ENCODE measurements around the gene SEMA3A. TPM values are rescaled to one million over a fixed set of nuclear protein-coding genes. Genes with fewer than 3 reads are reported as not detected.

SEMA3A gene
- total and polyA plus RNA-seq, 2 of the 4 experiments (the other 2 are of a cell fraction), result 31.2 to 213 TPM

GRCh38 chr7:84060760-84061261, 133.8 kb downstream of the SEMA3A start:
- Histone ChIP-seq H3K27ac (ENCODE audit: insufficient read depth, low read length) (peak overlapping the region; percentile 31), H3K9me1 (ENCODE audit: insufficient read depth, low read length) (peaks cover 5% of the 10 kb centered on the region; the same call in 1 of the 2 replicates), H2BK20ac (ENCODE audit: low read depth, low read length) (peak overlapping the region; percentile 83; the same call in 1 of the 2 replicates), H4K20me1 (ENCODE audit: insufficient read depth, low read length) (no peaks in the 10 kb centered on the region), H2BK15ac (ENCODE audit: low read depth, low read length) (peak overlapping the region; percentile 65; the same call in 2 of the 3 replicates), H3K4me3 (ENCODE audit: insufficient read depth, low read depth, low read length) (no peak overlapping the region), H3K27me3 (ENCODE audit: control insufficient read depth, insufficient read depth, low read length) (no peaks in the 10 kb centered on the region), H2BK120ac (ENCODE audit: low read depth, low read length) (peak overlapping the region; percentile 87), H2AK9ac (replicated peaks; ENCODE audit: low read depth, low read length, poor library complexity) (no peak overlapping the region), H3K9ac (ENCODE audit: low read depth, low read length) (no peak overlapping the region), H3K18ac (ENCODE audit: low read depth, low read length) (peak overlapping the region; percentile 88; the same call in 1 of the 2 replicates), H3K9me3 (ENCODE audit: control insufficient read depth, insufficient read depth, low read length) (no peaks in the 10 kb centered on the region), H3K79me1 (ENCODE audit: low read depth in 1 of 2, low read length in 2 of 2) (peaks cover 4 to 30% of the 10 kb centered on the region in 2 experiments; a peak in 3 of 4 replicates), H2BK5ac (ENCODE audit: low read depth, low read length, poor library complexity, severe bottlenecking) (peak overlapping the region; percentile 89), H2AFZ (replicated peaks; ENCODE audit: low read length, poor library complexity) (no peak overlapping the region), H3K36me3 (ENCODE audit: control insufficient read depth, insufficient read depth, low read length) (no peaks in the 10 kb centered on the region; the same call in 1 of the 2 replicates), H3K14ac (replicated peaks; ENCODE audit: low read depth, low read length) (peak overlapping the region; percentile 85), H3K4me2 (ENCODE audit: low read depth, low read length) (peak overlapping the region; percentile 84; the same call in 1 of the 2 replicates), H3K23ac (ENCODE audit: low read depth, low read length) (peak overlapping the region; percentile 80), H4K91ac (ENCODE audit: insufficient read depth, low read depth, low read length) (peak overlapping the region; percentile 64), H3K4ac (ENCODE audit: low read depth, low read length) (peak overlapping the region; percentile 73), H3K4me1 (ENCODE audit: control insufficient read depth, insufficient read depth, low read length) (peaks cover 12% of the 10 kb centered on the region), H2AK5ac (ENCODE audit: low read depth, low read length) (peak overlapping the region; percentile 23; the same call in 1 of the 2 replicates), H4K5ac (ENCODE audit: low read depth, low read length) (peak overlapping the region; percentile 98), H3K56ac (ENCODE audit: extremely low read depth, insufficient read depth, low read length) (peak overlapping the region; percentile 49), H4K8ac (ENCODE audit: low read depth in 2 of 2, low read length in 2 of 2) (peak overlapping the region; percentile 53 to 56; a peak in 3 of 4 replicates)
- ATAC-seq (ENCODE audit: low read depth) (no peak), DNase-seq (peak; percentile 55)
- TF ChIP-seq MAFK (IDR thresholded peaks at IDR 0.05; ENCODE audit: low read depth, low read length), result no peak
- peak; percentile 78 for TF ChIP-seq CEBPB (IDR thresholded peaks at IDR 0.05; ENCODE audit: low read depth, low read length)
- TF ChIP-seq RAD21 (IDR thresholded peaks at IDR 0.05; ENCODE audit: low read length), result no peak
- no peak for TF ChIP-seq CHD1 (IDR thresholded peaks at IDR 0.05; ENCODE audit: low read depth, low read length)
- dilution Hi-C loops (cut with HindIII; ENCODE audit: low sequenced_read_pairs, unreplicated experiment) (no loop called here), in situ Hi-C loops (cut with MboI; ENCODE audit: low sequenced_read_pairs) (no loop called here), intact Hi-C loops (cut with micrococcal nuclease) (no loop called here)
- ChIA-PET CTCF (no interaction called here), POLR2A (ENCODE audit: unreplicated experiment) (no interaction called here)
- WGBS, 2 experiments (ENCODE audit: extremely low coverage in 2 of 2, insufficient read length in 1 of 2), result no CpG with 5 or more reads among the region's 4 CpGs
- BruUV-seq (replicated peaks), result no TSS peak
